ENCODE measurements around the gene BCR. TPM values are rescaled to one million over a fixed set of nuclear protein-coding genes. Genes with fewer than 3 reads are reported as not detected.
A peak's percentile ranks its signal among the peaks of the same experiment; 100 is the strongest.

BCR gene
- total and polyA plus RNA-seq, 2 of the 8 experiments (the other 6 are each of a cell fraction or from before 2014, with no cell fraction given), result 66.7 to 130 TPM

GRCh38 chr22:23315341-23315917, 135.1 kb downstream of the BCR start:
- no peak for FAIRE-seq

More at GRCh38 chr22:23315341-23315917, 135.1 kb downstream of the BCR start:
- H3K4me1 ChIP-seq (replicated peaks in 1 of 4; ENCODE audit: control insufficient read depth in 3 of 4, insufficient read depth in 4 of 4, low read length in 3 of 4), result peaks cover 0 to 2% (median 0%) of the 10 kb centered on the region in 4 experiments; a peak in 1 of 7 replicates
- H3K79me1 ChIP-seq (ENCODE audit: low read depth, low read length), result no peaks in the 10 kb centered on the region
- H2BK15ac ChIP-seq (ENCODE audit: low read length), result no peak overlapping the region
- H3K14ac ChIP-seq (ENCODE audit: insufficient read length), result no peak overlapping the region
- no peak overlapping the region for H2BK20ac ChIP-seq (ENCODE audit: low read length)
- no peaks in the 10 kb centered on the region for H3K23me2 ChIP-seq (ENCODE audit: low read depth, low read length)
- peaks cover 0 to 13% (median 4%) of the 10 kb centered on the region in 4 experiments; a peak in 5 of 8 replicates for H3K36me3 ChIP-seq (ENCODE audit: control insufficient read depth in 2 of 4, insufficient read depth in 4 of 4, low read length in 3 of 4)
- H4K8ac ChIP-seq (ENCODE audit: extremely low read depth, insufficient read depth, low read length), result no peak overlapping the region; the same call in 1 of the 2 replicates
- no peak overlapping the region for H3K18ac ChIP-seq (ENCODE audit: extremely low read depth, low read length)
- WGBS, 2 experiments (ENCODE audit: extremely low coverage in 1 of 2, insufficient coverage in 1 of 2, insufficient read length in 1 of 2, insufficient replicate concordance in 2 of 2, low coverage in 1 of 2, low lambda C conversion rate in 2 of 2, missing lambda C conversion rate in 1 of 2), result 57% methylated on average over 15 of the region's 15 CpGs; no CpG with 5 or more reads in 1 of the 2 experiments
- peak; percentile 13 to 87 for DNase-seq (ENCODE audit: low read depth in 1 of 2, low spot score in 2 of 2)
- H2BK12ac ChIP-seq (ENCODE audit: low read depth, low read length), result no peak overlapping the region
- H2AFZ ChIP-seq (ENCODE audit: low read length), result no peak overlapping the region
- no peak overlapping the region for H3K27ac ChIP-seq (ENCODE audit: low read depth, low read length)
- H3K9me3 ChIP-seq (ENCODE audit: insufficient read depth in 2 of 2, low read depth in 1 of 2, low read length in 1 of 2), result no peaks in the 10 kb centered on the region
- no peak overlapping the region for H3K23ac ChIP-seq (ENCODE audit: insufficient read length)
- no peak overlapping the region for H3K4me2 ChIP-seq (ENCODE audit: insufficient read depth in 1 of 2, low read depth in 2 of 2, low read length in 2 of 2)
- no peak overlapping the region for H4K5ac ChIP-seq (ENCODE audit: insufficient read length, low read depth, low read length)
- no peak overlapping the region for H3K4ac ChIP-seq (replicated peaks; ENCODE audit: insufficient read length, low read depth, low read length)
- no peak overlapping the region for H2BK5ac ChIP-seq (ENCODE audit: low read depth, low read length)
- H3K9ac ChIP-seq (replicated peaks in 1 of 4; ENCODE audit: extremely low read depth in 1 of 4, low read depth in 3 of 4, low read length in 3 of 4), result no peak overlapping the region
- H3K56ac ChIP-seq (replicated peaks; ENCODE audit: insufficient read length, low read depth, low read length), result no peak overlapping the region
- H2AK5ac ChIP-seq (ENCODE audit: low read depth, low read length), result no peak overlapping the region
- TF ChIP-seq CTCF (IDR thresholded peaks at IDR 0.05; ENCODE audit: control extremely low read depth in 1 of 3, insufficient read depth in 1 of 3, low read depth in 1 of 3, low read length in 3 of 3), result peak; percentile 30 to 68 (median 59)
- TF ChIP-seq GTF2F1 (IDR thresholded peaks at IDR 0.05; ENCODE audit: borderline replicate concordance, low read depth, low read length), result no peak
- TF ChIP-seq RAD21 (IDR thresholded peaks at IDR 0.05 in 1 of 2, conservative IDR thresholded peaks at IDR 0.05 in 1 of 2; ENCODE audit: low read depth in 2 of 2, low read length in 2 of 2), result peak; percentile 74 to 79
- TF ChIP-seq TCF12 (IDR thresholded peaks at IDR 0.05; ENCODE audit: low read depth, low read length), result no peak
- no peak for TF ChIP-seq CHD1 (IDR thresholded peaks at IDR 0.05; ENCODE audit: low read depth, low read length)
- TF ChIP-seq EGR1 (IDR thresholded peaks at IDR 0.05; ENCODE audit: borderline replicate concordance, low read depth, low read length), result no peak
- no peak overlapping the region for H2BK120ac ChIP-seq (replicated peaks; ENCODE audit: low read depth, low read length)
- POLR2A ChIA-PET (ENCODE audit: partially characterized antibody), result no interaction called here
- H3K4me3 ChIP-seq (ENCODE audit: extremely low read depth in 1 of 4, insufficient read depth in 2 of 4, low read depth in 3 of 4, low read length in 4 of 4), result no peak overlapping the region
- H3K27me3 ChIP-seq (replicated peaks in 1 of 4; ENCODE audit: control insufficient read depth in 3 of 4, extremely low read depth in 1 of 4, insufficient read depth in 3 of 4, low read length in 3 of 4), result no peaks in the 10 kb centered on the region
- CTCF ChIA-PET (ENCODE audit: partially characterized antibody), result interaction anchor here (0.6 to 2.6 kb wide), 5 partner anchors 25 to 1434 kb away, joined by 3 to 21 read pairs (median 4); no protein-coding TSS in a partner anchor
- no peak overlapping the region for H4K91ac ChIP-seq (replicated peaks; ENCODE audit: insufficient read length, low read length)
- H3K79me2 ChIP-seq (ENCODE audit: control insufficient read depth in 1 of 2, insufficient read depth in 2 of 2, low read length in 2 of 2), result no peaks in the 10 kb centered on the region
- peaks cover 0 to 1% of the 10 kb centered on the region in 2 experiments for H4K20me1 ChIP-seq (replicated peaks in 1 of 2; ENCODE audit: control insufficient read depth in 1 of 2, insufficient read depth in 2 of 2, low read length in 2 of 2)

All from H1 (cell line).